BLaER1 (cell line): ENCODE measurements around the gene CAPN13.

Source experiments
- H3K27ac ChIP-seq: shearing (Covaris generic); formaldehyde crosslinking; 2 replicates; pipeline ENCODE4 v1.8.1; 2022
- H3K27me3 ChIP-seq: shearing (Covaris generic); formaldehyde crosslinking; 2 replicates; pipeline ENCODE4 v1.8.1; 2022
- H3K36me3 ChIP-seq: shearing (Covaris generic); formaldehyde crosslinking; 2 replicates; pipeline ENCODE4 v1.8.1; 2022
- H3K4me1 ChIP-seq: shearing (Covaris generic); formaldehyde crosslinking; 2 replicates; pipeline ENCODE4 v1.8.1; 2022
- H3K4me2 ChIP-seq: shearing (Covaris generic); formaldehyde crosslinking; 2 replicates; pipeline ENCODE4 v1.8.1; 2022
- H3K4me3 ChIP-seq: shearing (Covaris generic); formaldehyde crosslinking; 2 replicates; pipeline ENCODE4 v1.8.1; 2022
- H3K9ac ChIP-seq: shearing (Covaris generic); formaldehyde crosslinking; 2 replicates; pipeline ENCODE4 v1.8.1; 2022
- H3K9me3 ChIP-seq: shearing (Covaris generic); formaldehyde crosslinking; 2 replicates; pipeline ENCODE4 v1.8.1; 2022
- H4K20me1 ChIP-seq: shearing (Covaris generic); formaldehyde crosslinking; 2 replicates; pipeline ENCODE4 v1.8.1; 2022
- Cebpa-rat ChIP-seq: shearing (Covaris generic); IDR thresholded peaks from 2 replicates; pipeline ENCODE4 v1.8.1; 2022

CAPN13 gene

DNA sequence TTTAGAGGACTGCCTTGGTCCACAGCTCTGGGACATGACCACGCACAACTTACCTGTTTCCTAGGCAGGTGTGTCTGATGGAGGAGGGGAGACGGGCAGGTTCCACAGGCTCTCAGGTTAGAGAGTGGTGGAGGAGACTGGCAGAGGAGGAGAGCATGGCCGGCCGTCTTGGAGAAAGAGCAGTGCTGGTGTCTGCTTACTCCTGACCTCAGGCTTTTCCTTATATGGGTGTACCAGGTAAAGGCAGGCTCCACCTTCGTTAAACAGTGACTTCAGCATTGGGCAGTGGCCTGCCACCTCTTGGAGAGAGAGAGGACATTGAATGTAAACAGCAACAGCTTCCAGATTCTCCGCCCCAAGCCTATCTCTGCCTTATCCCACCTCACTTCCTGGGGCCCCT, at the start of gene CAPN13:
TSS of gene CAPN13 (minus strand) at position 198 of the 400 bp plus-strand sequence. CDS start 20,121 bp downstream, outside the sequence.
- Histone ChIP-seq H3K27ac (no peak within 1 kb of the TSS), H3K4me3 (no peak within 1 kb of the TSS), H4K20me1 (no peaks in the 10 kb centered on the region), H3K9ac (no peak within 1 kb of the TSS), H3K27me3 (no peaks in the 10 kb centered on the region), H3K4me1 (peaks cover 16% of the 10 kb centered on the region), H3K9me3 (no peaks in the 10 kb centered on the region), H3K4me2 (no peak within 1 kb of the TSS), H3K36me3 (no peaks in the 10 kb centered on the region)
- TF ChIP-seq Cebpa-rat = no peak

- Histone ChIP-seq H3K27ac (no peak overlapping the region), H3K36me3 (no peaks in the 10 kb centered on the region), H3K9me3 (peaks cover 28% of the 10 kb centered on the region), H3K4me2 (no peak overlapping the region), H3K9ac (no peak overlapping the region), H3K4me1 (no peaks in the 10 kb centered on the region), H3K27me3 (no peaks in the 10 kb centered on the region), H3K4me3 (no peak overlapping the region), H4K20me1 (no peaks in the 10 kb centered on the region)
- no peak for TF ChIP-seq Cebpa-rat
Measured at GRCh38 chr2:30847841-30848240, 40.6 kb upstream of the CAPN13 start.

- Histone ChIP-seq H3K36me3 (no peaks in the 10 kb centered on the region), H3K9me3 (peaks cover 28% of the 10 kb centered on the region), H3K27me3 (no peaks in the 10 kb centered on the region), H3K27ac (no peak overlapping the region), H3K4me1 (no peaks in the 10 kb centered on the region), H3K4me2 (no peak overlapping the region), H4K20me1 (no peaks in the 10 kb centered on the region), H3K4me3 (no peak overlapping the region), H3K9ac (no peak overlapping the region)
- no peak for TF ChIP-seq Cebpa-rat
Measured at GRCh38 chr2:30847329-30847728, 40.1 kb upstream of the CAPN13 start.

GRCh38 chr2:30828586-30828985, 21.3 kb upstream of the CAPN13 start:
- H3K27ac ChIP-seq = no peak overlapping the region
- no peak overlapping the region for H3K4me3 ChIP-seq
- no peaks in the 10 kb centered on the region for H3K27me3 ChIP-seq
- no peak for TF ChIP-seq Cebpa-rat
- peaks cover 67% of the 10 kb centered on the region for H3K9me3 ChIP-seq
- no peaks in the 10 kb centered on the region for H4K20me1 ChIP-seq
- no peak overlapping the region for H3K4me2 ChIP-seq
- no peaks in the 10 kb centered on the region for H3K36me3 ChIP-seq
- H3K9ac ChIP-seq = no peak overlapping the region
- peaks cover 21% of the 10 kb centered on the region for H3K4me1 ChIP-seq

DNA sequence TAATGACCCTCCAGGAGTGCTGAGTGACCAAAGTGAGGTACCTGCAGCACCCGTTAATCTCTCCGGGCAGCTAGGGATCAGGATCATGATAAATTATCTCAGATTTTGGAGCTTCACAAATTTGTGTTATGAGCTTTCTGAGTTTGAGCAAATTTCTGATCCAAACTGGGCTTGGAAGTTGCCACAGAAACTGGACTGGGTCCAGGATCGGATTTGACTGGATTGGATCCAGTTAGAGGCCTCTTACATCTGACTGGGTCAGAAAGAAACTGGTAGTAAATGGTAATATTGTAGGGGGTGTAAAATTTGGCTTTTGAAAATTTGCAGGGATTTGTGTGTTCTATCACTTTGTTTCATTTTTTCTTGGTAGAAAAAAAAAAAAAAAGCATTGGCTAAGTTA, 19.7 kb upstream of the CAPN13 start:
- Histone ChIP-seq H3K9ac (no peak overlapping the region), H3K27me3 (no peaks in the 10 kb centered on the region), H3K4me3 (no peak overlapping the region), H3K4me1 (peaks cover 38% of the 10 kb centered on the region), H4K20me1 (no peaks in the 10 kb centered on the region), H3K9me3 (peaks cover 67% of the 10 kb centered on the region), H3K27ac (no peak overlapping the region), H3K36me3 (no peaks in the 10 kb centered on the region), H3K4me2 (no peak overlapping the region)
- no peak for TF ChIP-seq Cebpa-rat

DNA sequence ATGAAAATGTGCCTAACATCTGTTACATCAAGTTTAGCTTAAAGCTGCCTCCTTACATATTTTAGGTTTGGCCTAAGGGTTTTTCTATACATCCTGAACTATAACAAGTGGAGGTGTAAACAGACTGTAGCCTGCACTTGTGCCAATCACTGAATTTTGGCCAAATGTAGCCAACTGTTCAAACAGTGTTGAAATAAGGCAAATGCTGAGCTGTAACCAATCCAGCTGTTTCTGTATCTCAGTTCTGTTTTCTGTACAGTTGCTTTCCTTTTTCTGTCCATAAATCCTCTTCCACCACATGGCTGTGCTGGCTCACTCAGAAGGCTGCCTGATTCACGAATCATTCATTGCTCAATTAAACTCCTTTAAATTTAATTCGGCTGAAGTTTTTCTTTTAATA, 19.2 kb upstream of the CAPN13 start:
- no peak overlapping the region for H3K4me3 ChIP-seq
- TF ChIP-seq Cebpa-rat = no peak
- no peaks in the 10 kb centered on the region for H4K20me1 ChIP-seq
- H3K27ac ChIP-seq = no peak overlapping the region
- no peaks in the 10 kb centered on the region for H3K36me3 ChIP-seq
- peaks cover 67% of the 10 kb centered on the region for H3K9me3 ChIP-seq
- H3K27me3 ChIP-seq = no peaks in the 10 kb centered on the region
- H3K4me2 ChIP-seq = no peak overlapping the region
- no peak overlapping the region for H3K9ac ChIP-seq
- peaks cover 42% of the 10 kb centered on the region for H3K4me1 ChIP-seq

GRCh38 chr2:30823452-30823851, 16.2 kb upstream of the CAPN13 start:
- H3K4me3 ChIP-seq = 0 out of 2 replicates have a peak overlapping the region, but pooled peaks have one; percentile 1
- no peaks in the 10 kb centered on the region for H3K36me3 ChIP-seq
- H3K4me1 ChIP-seq = peaks cover 37% of the 10 kb centered on the region
- H3K4me2 ChIP-seq = peak overlapping the region; percentile 80
- H3K9ac ChIP-seq = peak overlapping the region; percentile 58; the same call in 1 of the 2 replicates
- H4K20me1 ChIP-seq = no peaks in the 10 kb centered on the region
- no peaks in the 10 kb centered on the region for H3K27me3 ChIP-seq
- H3K27ac ChIP-seq = peak overlapping the region; percentile 66
- no peak for TF ChIP-seq Cebpa-rat
- peaks cover 41% of the 10 kb centered on the region for H3K9me3 ChIP-seq

- TF ChIP-seq Cebpa-rat = no peak
- H3K4me1 ChIP-seq = peaks cover 37% of the 10 kb centered on the region
- H3K27ac ChIP-seq = no peak overlapping the region
- H3K27me3 ChIP-seq = no peaks in the 10 kb centered on the region
- no peak overlapping the region for H3K4me3 ChIP-seq
- H4K20me1 ChIP-seq = no peaks in the 10 kb centered on the region
- peak overlapping the region; percentile 32 for H3K4me2 ChIP-seq
- no peak overlapping the region for H3K9ac ChIP-seq
- H3K9me3 ChIP-seq = peaks cover 26% of the 10 kb centered on the region
- H3K36me3 ChIP-seq = no peaks in the 10 kb centered on the region
Measured at GRCh38 chr2:30821960-30822359, 14.7 kb upstream of the CAPN13 start.

GRCh38 chr2:30820381-30821055, 13.3 kb upstream of the CAPN13 start:
- H3K27me3 ChIP-seq = no peaks in the 10 kb centered on the region
- TF ChIP-seq Cebpa-rat = no peak
- H3K9me3 ChIP-seq = peaks cover 12% of the 10 kb centered on the region
- no peak overlapping the region for H3K4me2 ChIP-seq
- no peak overlapping the region for H3K27ac ChIP-seq
- H3K9ac ChIP-seq = no peak overlapping the region
- no peaks in the 10 kb centered on the region for H4K20me1 ChIP-seq
- no peaks in the 10 kb centered on the region for H3K36me3 ChIP-seq
- H3K4me1 ChIP-seq = peaks cover 37% of the 10 kb centered on the region
- no peak overlapping the region for H3K4me3 ChIP-seq

- no peak overlapping the region for H3K4me2 ChIP-seq
- H3K4me1 ChIP-seq = no peaks in the 10 kb centered on the region
- no peak overlapping the region for H3K9ac ChIP-seq
- H3K27ac ChIP-seq = no peak overlapping the region
- no peaks in the 10 kb centered on the region for H3K9me3 ChIP-seq
- no peak overlapping the region for H3K4me3 ChIP-seq
- H3K36me3 ChIP-seq = no peaks in the 10 kb centered on the region
- H3K27me3 ChIP-seq = no peaks in the 10 kb centered on the region
- no peaks in the 10 kb centered on the region for H4K20me1 ChIP-seq
- no peak for TF ChIP-seq Cebpa-rat
Measured at GRCh38 chr2:30809938-30810337, 2.7 kb upstream of the CAPN13 start.

DNA sequence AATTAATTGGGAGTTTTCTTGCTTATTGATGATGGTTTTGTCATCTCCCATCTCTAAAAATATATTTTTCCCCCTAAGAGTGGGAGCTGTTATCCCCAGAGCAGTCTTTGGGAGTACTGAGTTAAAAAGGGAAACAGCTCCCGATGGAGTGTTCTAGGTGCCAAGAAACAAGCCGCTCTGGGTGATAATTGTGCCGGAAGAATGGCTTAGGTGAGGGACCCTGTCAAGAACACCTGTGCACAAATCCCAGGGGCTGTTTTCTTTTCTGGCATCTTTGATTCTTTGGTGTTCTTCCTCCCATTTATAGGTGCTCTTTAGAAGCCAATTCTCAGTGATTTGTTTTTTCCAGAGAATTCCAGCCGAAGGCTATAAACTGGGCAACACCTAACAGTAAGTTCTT, 1.4 kb upstream of the CAPN13 start:
- H4K20me1 ChIP-seq = no peaks in the 10 kb centered on the region

More for the DNA sequence above, 1.4 kb upstream of the CAPN13 start:
- no peak overlapping the region for H3K4me2 ChIP-seq
- H3K27ac ChIP-seq = no peak overlapping the region
- H3K27me3 ChIP-seq = no peaks in the 10 kb centered on the region
- H3K36me3 ChIP-seq = no peaks in the 10 kb centered on the region
- no peaks in the 10 kb centered on the region for H3K9me3 ChIP-seq
- H3K4me1 ChIP-seq = peaks cover 3% of the 10 kb centered on the region
- TF ChIP-seq Cebpa-rat = no peak
- H3K9ac ChIP-seq = no peak overlapping the region
- H3K4me3 ChIP-seq = no peak overlapping the region
